Prostate gland (tissue), 2 donors: ENCODE results near the gene ACTR1A. TPM values are rescaled to one million over a fixed set of nuclear protein-coding genes. Genes with fewer than 3 reads are reported as not detected.

ENCODE experiments used
- DNase-seq: peaks from one replicate; pipeline ENCODE4 v3.0.0-alpha.2; 2019; ENCODE audit warnings: low spot score
- H3K27ac ChIP-seq, 2 donors: fragments of 200-600 bp; sonication (generic); 2 replicates each; pipeline ENCODE4 v1.5.1; 2017 to 2019
- H3K27me3 ChIP-seq: fragments of 200-600 bp; sonication (generic); replicated peaks from 2 replicates; pipeline ENCODE4 v1.5.1; 2019; ENCODE audit not compliant: insufficient read depth
- H3K36me3 ChIP-seq, 2 donors: fragments of 200-600 bp; sonication (generic); 1 replicate in 1 of 2; 2 replicates in 1 of 2; pipeline versions ENCODE4 v1.5.1 to v1.8.1; 2017 to 2019
- H3K4me1 ChIP-seq: fragments of 200-600 bp; sonication (generic); replicated peaks from 2 replicates; pipeline ENCODE4 v1.5.1; 2019
- H3K4me3 ChIP-seq, 2 donors: fragments of 200-600 bp; sonication (generic); 2 replicates each; pipeline ENCODE4 v1.5.1; 2017 to 2019
- H3K9me3 ChIP-seq: fragments of 200-600 bp; sonication (generic); 2 replicates; pipeline ENCODE4 v1.5.1; 2017
- CTCF ChIP-seq, 4 experiments: fragments of 200-600 bp in 2 of 4; fragments of 450-650 bp in 2 of 4; sonication (generic) in 2 of 4; IDR thresholded peaks; 1 replicate in 3 of 4; 2 replicates in 1 of 4; pipeline ENCODE4 v1.5.1; 2016 to 2019; ENCODE audit warnings: antibody characterized with exemption in 4 of 4, mild to moderate bottlenecking in 2 of 4, moderate library complexity in 2 of 4
- POLR2A ChIP-seq: fragments of 450-650 bp; IDR thresholded peaks from one replicate; pipeline ENCODE4 v1.6.1; 2016; ENCODE audit warnings: antibody characterized with exemption, mild to moderate bottlenecking
- POLR2AphosphoS5 ChIP-seq: sonication (generic); formaldehyde crosslinking; IDR thresholded peaks from one replicate; pipeline ENCODE4 v1.6.1; 2017; ENCODE audit warnings: antibody characterized with exemption
- WGBS: methylation state at CpG from one replicate; pipeline ENCODE4 v1.1.5; 2018; 5-methylcytosine and 5-hydroxymethylcytosine counted together
- intact Hi-C: fragments of 100-400 bp; cut with DNase I; formaldehyde crosslinking; loops from one replicate; pipeline ENCODE4 v1.14.2; 2022
- total RNA-seq, 2 donors: library from RNA; depleted of rRNA; stranded (reverse); fragments of >200 nt; gene quantifications; one replicate each; pipeline ENCODE4 v1.1.0, GENCODE V29; 2016

The ACTR1A gene
- total RNA-seq, 2 donors from 2014 or later, result 75.6 to 95.9 TPM

- intact Hi-C loops, result no loop called here
- H3K27ac ChIP-seq, result no peak overlapping the region
- no peak overlapping the region for H3K4me3 ChIP-seq
- no peak for TF ChIP-seq POLR2AphosphoS5
- no peak for TF ChIP-seq CTCF (IDR thresholded peaks at IDR 0.05)
- TF ChIP-seq POLR2A, result no peak
- H3K27me3 ChIP-seq, result no peaks in the 10 kb centered on the region
- no peak for DNase-seq
- H3K4me1 ChIP-seq, result no peaks in the 10 kb centered on the region
- H3K9me3 ChIP-seq, result no peaks in the 10 kb centered on the region
- WGBS, result 82% methylated on average over 3 of the region's 3 CpGs
- no peaks in the 10 kb centered on the region for H3K36me3 ChIP-seq
Observed at GRCh38 chr10:102517553-102517952, 15.0 kb upstream of the ACTR1A start.

- H3K27me3 ChIP-seq, result no peaks in the 10 kb centered on the region
- H3K4me1 ChIP-seq, result peaks cover 8% of the 10 kb centered on the region
- DNase-seq, result no peak
- WGBS, result 95% methylated on average over 3 of the region's 3 CpGs
- intact Hi-C loops, result no loop called here
- H3K4me3 ChIP-seq, result no peak overlapping the region
- H3K36me3 ChIP-seq, result no peaks in the 10 kb centered on the region
- no peak overlapping the region for H3K27ac ChIP-seq
- TF ChIP-seq CTCF (IDR thresholded peaks at IDR 0.05), result no peak
- TF ChIP-seq POLR2AphosphoS5, result no peak
- TF ChIP-seq POLR2A, result no peak
- H3K9me3 ChIP-seq, result no peaks in the 10 kb centered on the region
Observed at GRCh38 chr10:102515724-102516123, 13.2 kb upstream of the ACTR1A start.

- Histone ChIP-seq H3K4me1 (peaks cover 8% of the 10 kb centered on the region), H3K9me3 (no peaks in the 10 kb centered on the region), H3K27me3 (no peaks in the 10 kb centered on the region), H3K27ac (no peak overlapping the region), H3K36me3 (no peaks in the 10 kb centered on the region), H3K4me3 (no peak overlapping the region)
- 84% methylated on average over 12 of the region's 12 CpGs for WGBS
- DNase-seq, result no peak
- intact Hi-C loops, result no loop called here
- TF ChIP-seq POLR2A (no peak), CTCF (IDR thresholded peaks at IDR 0.05) (no peak)
Observed at GRCh38 chr10:102514487-102515311, 12.2 kb upstream of the ACTR1A start.

GRCh38 chr10:102511583-102512274 lies 9.2 kb upstream of the ACTR1A start:
- H3K4me1 ChIP-seq, result peaks cover 19% of the 10 kb centered on the region
- no peak for DNase-seq
- WGBS, result 74% methylated on average over 6 of the region's 6 CpGs
- intact Hi-C loops, result no loop called here
- no peaks in the 10 kb centered on the region for H3K36me3 ChIP-seq
- no peak overlapping the region for H3K4me3 ChIP-seq
- no peaks in the 10 kb centered on the region for H3K9me3 ChIP-seq
- peak overlapping the region in 1 of 2 donors; percentile 42 for H3K27ac ChIP-seq
- TF ChIP-seq POLR2AphosphoS5, result no peak
- no peak for TF ChIP-seq POLR2A
- TF ChIP-seq CTCF (IDR thresholded peaks at IDR 0.05), result no peak
- H3K27me3 ChIP-seq, result no peaks in the 10 kb centered on the region
